Osteoblast (primary cell): ENCODE measurements around the gene PILRB. TPM values are rescaled to one million over a fixed set of nuclear protein-coding genes. Genes with fewer than 3 reads are reported as not detected.
"Not testable (repeated sequence)": the region's sequence is repeated elsewhere in the genome, so short reads cannot be mapped to it uniquely, and the experiment has no call there.

Experiments used
- DNase-seq: peaks from one replicate; pipeline ENCODE4 v3.0.0; 2011; ENCODE audit warnings: low spot score, mixed read lengths; ENCODE audit not compliant: insufficient read length; ENCODE audit errors: missing footprints
- H2AFZ ChIP-seq: 2 replicates; pipeline ENCODE4 v1.6.0; 2011; ENCODE audit warnings: mild to moderate bottlenecking, low read length
- H3K27ac ChIP-seq: 2 replicates; pipeline ENCODE4 v1.5.1; 2011; ENCODE audit warnings: mild to moderate bottlenecking, low read depth, low read length, moderate library complexity
- H3K27me3 ChIP-seq: 2 replicates; pipeline ENCODE4 v1.6.0; 2012; ENCODE audit warnings: mild to moderate bottlenecking, control low read depth, inconsistent platforms, low read length, moderate library complexity; ENCODE audit not compliant: insufficient read depth
- H3K36me3 ChIP-seq: 2 replicates; pipeline ENCODE4 v1.5.1; 2011; ENCODE audit warnings: mild to moderate bottlenecking, low read length, control low read depth, moderate library complexity; ENCODE audit not compliant: insufficient read depth
- H3K4me1 ChIP-seq: 2 replicates; pipeline ENCODE4 v1.5.1; 2011; ENCODE audit warnings: mild to moderate bottlenecking, low read length, control low read depth, moderate library complexity; ENCODE audit not compliant: insufficient read depth
- H3K4me2 ChIP-seq: 2 replicates; pipeline ENCODE4 v1.6.0; 2011; ENCODE audit warnings: mild to moderate bottlenecking, low read length; ENCODE audit not compliant: insufficient read depth
- H3K4me3 ChIP-seq: fragments of 200-600 bp; sonication (generic); 3 replicates; pipeline ENCODE4 v1.5.1; 2012; ENCODE audit warnings: mild to moderate bottlenecking, low read length, inconsistent platforms; ENCODE audit not compliant: insufficient read depth
- H3K79me2 ChIP-seq: 2 replicates; pipeline ENCODE4 v1.6.0; 2012; ENCODE audit warnings: mild to moderate bottlenecking, low read length, control low read depth, inconsistent platforms; ENCODE audit not compliant: insufficient read depth
- H3K9me3 ChIP-seq: 2 replicates; pipeline ENCODE4 v1.5.1; 2011; ENCODE audit warnings: low read depth, low read length, control low read depth
- H4K20me1 ChIP-seq: 2 replicates; pipeline ENCODE4 v1.6.0; 2012; ENCODE audit warnings: mild to moderate bottlenecking, low read length, control low read depth; ENCODE audit not compliant: insufficient read depth
- CTCF ChIP-seq: IDR thresholded peaks from 2 replicates; pipeline ENCODE4 v1.5.1; 2011; ENCODE audit warnings: mild to moderate bottlenecking, low read depth, low read length, moderate library complexity; ENCODE audit errors: extremely low read depth
- total RNA-seq: library from RNA; depleted of rRNA; stranded (reverse); fragments of >200 nt; gene quantifications from 2 replicates; pipeline ENCODE4 v1.2.3, GENCODE V29; 2012

Gene PILRB
- 10.9 and 14.8 TPM in 2 replicates for total RNA-seq

GRCh38 chr7:100358027-100358856 is at the start of gene PILRB:
Gene PILRB, plus strand, starts transcription at chr7:100358117. Its CDS starts 186 bp downstream, at chr7:100358303.
- Histone ChIP-seq H3K27me3 (no peaks in the 10 kb centered on the region), H2AFZ (no peak within 1 kb of the TSS), H3K79me2 (no peaks in the 10 kb centered on the region), H3K4me2 (no peak within 1 kb of the TSS), H3K9me3 (no peaks in the 10 kb centered on the region), H3K4me1 (no peaks in the 10 kb centered on the region), H3K27ac (no peak within 1 kb of the TSS), H3K36me3 (peaks cover 63% of the 10 kb centered on the region), H4K20me1 (peaks cover 3% of the 10 kb centered on the region), H3K4me3 (no peak within 1 kb of the TSS)
- no peak for DNase-seq
- TF ChIP-seq CTCF: no peak

GRCh38 chr7:100318329-100318728 is 39.6 kb upstream of the PILRB start:
- not testable (repeated sequence) for H3K4me1 ChIP-seq, H4K20me1 ChIP-seq, H2AFZ ChIP-seq, H3K79me2 ChIP-seq, H3K4me2 ChIP-seq, DNase-seq, H3K36me3 ChIP-seq, H3K9me3 ChIP-seq, H3K27me3 ChIP-seq, H3K27ac ChIP-seq, H3K4me3 ChIP-seq

GRCh38 chr7:100321648-100322047 is 36.3 kb upstream of the PILRB start:
- not testable (repeated sequence) for H3K9me3 ChIP-seq, H3K79me2 ChIP-seq, H4K20me1 ChIP-seq, H3K4me3 ChIP-seq, H3K27ac ChIP-seq, H3K27me3 ChIP-seq, DNase-seq, H2AFZ ChIP-seq, H3K4me1 ChIP-seq, H3K4me2 ChIP-seq, H3K36me3 ChIP-seq

GRCh38 chr7:100324194-100324593 is 33.7 kb upstream of the PILRB start:
- not testable (repeated sequence) for H3K4me1 ChIP-seq, H3K4me3 ChIP-seq, H3K27me3 ChIP-seq, H3K79me2 ChIP-seq, H3K9me3 ChIP-seq, H2AFZ ChIP-seq, DNase-seq, H4K20me1 ChIP-seq, H3K36me3 ChIP-seq, H3K4me2 ChIP-seq, H3K27ac ChIP-seq

- H3K27ac ChIP-seq, H3K4me1 ChIP-seq, H3K27me3 ChIP-seq: not testable (repeated sequence)
Observed at GRCh38 chr7:100325671-100326070, 32.2 kb upstream of the PILRB start.

GRCh38 chr7:100326914-100327313 is 31.0 kb upstream of the PILRB start:
- not testable (repeated sequence) for H3K79me2 ChIP-seq

More at GRCh38 chr7:100325671-100326070, 32.2 kb upstream of the PILRB start:
- H3K9me3 ChIP-seq, DNase-seq, H3K4me3 ChIP-seq, H3K36me3 ChIP-seq, H4K20me1 ChIP-seq, H3K4me2 ChIP-seq, H3K79me2 ChIP-seq, H2AFZ ChIP-seq: not testable (repeated sequence)

GRCh38 chr7:100335566-100336466 is 22.1 kb upstream of the PILRB start:
- Histone ChIP-seq H3K4me3 (peak overlapping the region; percentile 89), H3K4me2 (peak overlapping the region; percentile 77), H3K79me2 (peaks cover 16% of the 10 kb centered on the region), H2AFZ (peak overlapping the region; percentile 94), H3K27ac (peak overlapping the region; percentile 77)
- not testable (repeated sequence) for H3K4me1 ChIP-seq, H3K36me3 ChIP-seq, H4K20me1 ChIP-seq, H3K9me3 ChIP-seq, H3K27me3 ChIP-seq
- peak; percentile 90 for DNase-seq

More at GRCh38 chr7:100326914-100327313, 31.0 kb upstream of the PILRB start:
- not testable (repeated sequence) for H3K27ac ChIP-seq, H3K27me3 ChIP-seq, H2AFZ ChIP-seq, H3K4me1 ChIP-seq, H3K4me2 ChIP-seq, DNase-seq, H4K20me1 ChIP-seq, H3K36me3 ChIP-seq, H3K9me3 ChIP-seq, H3K4me3 ChIP-seq
